ENCODE results near the gene CNTN4. TPM values are rescaled to one million over a fixed set of nuclear protein-coding genes. Genes with fewer than 3 reads are reported as not detected.

Gene CNTN4
- total and polyA plus RNA-seq, 2 of the 8 experiments (the other 6 are each of a cell fraction or from before 2014, with no cell fraction given): 0.41 to 2.2 TPM

- Histone ChIP-seq H3K4me3 (ENCODE audit: extremely low read depth in 1 of 4, insufficient read depth in 2 of 4, low read depth in 3 of 4, low read length in 4 of 4) (no peak overlapping the region), H2BK12ac (ENCODE audit: low read depth, low read length) (no peak overlapping the region), H4K5ac (ENCODE audit: insufficient read length, low read depth, low read length) (no peak overlapping the region), H3K79me2 (ENCODE audit: control insufficient read depth in 1 of 2, insufficient read depth in 2 of 2, low read length in 2 of 2) (no peaks in the 10 kb centered on the region), H3K4me1 (replicated peaks in 1 of 4; ENCODE audit: control insufficient read depth in 3 of 4, insufficient read depth in 4 of 4, low read length in 3 of 4) (no peaks in the 10 kb centered on the region), H4K91ac (replicated peaks; ENCODE audit: insufficient read length, low read length) (no peak overlapping the region), H3K14ac (ENCODE audit: insufficient read length) (no peak overlapping the region), H3K9me3 (ENCODE audit: insufficient read depth in 2 of 2, low read depth in 1 of 2, low read length in 1 of 2) (no peaks in the 10 kb centered on the region), H2AFZ (ENCODE audit: low read length) (no peak overlapping the region), H3K79me1 (ENCODE audit: low read depth, low read length) (no peaks in the 10 kb centered on the region), H3K9ac (replicated peaks in 1 of 4; ENCODE audit: extremely low read depth in 1 of 4, low read depth in 3 of 4, low read length in 3 of 4) (no peak overlapping the region), H3K23ac (ENCODE audit: insufficient read length) (no peak overlapping the region), H3K27ac (ENCODE audit: low read depth, low read length) (no peak overlapping the region), H3K56ac (replicated peaks; ENCODE audit: insufficient read length, low read depth, low read length) (no peak overlapping the region), H3K4ac (replicated peaks; ENCODE audit: insufficient read length, low read depth, low read length) (no peak overlapping the region), H4K8ac (ENCODE audit: extremely low read depth, insufficient read depth, low read length) (no peak overlapping the region), H4K20me1 (replicated peaks in 1 of 2; ENCODE audit: control insufficient read depth in 1 of 2, insufficient read depth in 2 of 2, low read length in 2 of 2) (no peaks in the 10 kb centered on the region), H3K18ac (ENCODE audit: extremely low read depth, low read length) (no peak overlapping the region), H3K4me2 (ENCODE audit: insufficient read depth in 1 of 2, low read depth in 2 of 2, low read length in 2 of 2) (no peak overlapping the region), H2BK15ac (ENCODE audit: low read length) (no peak overlapping the region), H2BK120ac (replicated peaks; ENCODE audit: low read depth, low read length) (no peak overlapping the region), H2AK5ac (ENCODE audit: low read depth, low read length) (no peak overlapping the region), H3K27me3 (replicated peaks in 1 of 4; ENCODE audit: control insufficient read depth in 3 of 4, extremely low read depth in 1 of 4, insufficient read depth in 3 of 4, low read length in 3 of 4) (no peaks in the 10 kb centered on the region), H3K36me3 (ENCODE audit: control insufficient read depth in 2 of 4, insufficient read depth in 4 of 4, low read length in 3 of 4) (no peaks in the 10 kb centered on the region), H3K23me2 (ENCODE audit: low read depth, low read length) (no peaks in the 10 kb centered on the region), H2BK20ac (ENCODE audit: low read length) (no peak overlapping the region), H2BK5ac (ENCODE audit: low read depth, low read length) (no peak overlapping the region)
- ChIA-PET CTCF (ENCODE audit: partially characterized antibody) (no interaction called here), POLR2A (ENCODE audit: partially characterized antibody) (no interaction called here)
- DNase-seq (ENCODE audit: low read depth in 1 of 2, low spot score in 2 of 2) (no peak), FAIRE-seq (no peak)
- WGBS, 2 experiments (ENCODE audit: extremely low coverage in 1 of 2, insufficient coverage in 1 of 2, insufficient read length in 1 of 2, insufficient replicate concordance in 2 of 2, low coverage in 1 of 2, low lambda C conversion rate in 2 of 2, missing lambda C conversion rate in 1 of 2): 91% methylated on average over 2 of the region's 2 CpGs; no CpG with 5 or more reads in 1 of the 2 experiments
- TF ChIP-seq MAX (IDR thresholded peaks at IDR 0.05) (no peak), TCF12 (IDR thresholded peaks at IDR 0.05; ENCODE audit: low read depth, low read length) (no peak), E2F6 (IDR thresholded peaks at IDR 0.05) (no peak), GABPA (IDR thresholded peaks at IDR 0.05; ENCODE audit: borderline replicate concordance, insufficient read depth, low read length) (no peak), FOSL1 (IDR thresholded peaks at IDR 0.05; ENCODE audit: insufficient read depth, low read depth, low read length) (no peak), CBX5 (IDR thresholded peaks at IDR 0.05; ENCODE audit: low read depth, low read length) (no peak), ASH2L (IDR thresholded peaks at IDR 0.05; ENCODE audit: low read length) (no peak), CHD2 (IDR thresholded peaks at IDR 0.05; ENCODE audit: low read length) (no peak), ATF2 (IDR thresholded peaks at IDR 0.05; ENCODE audit: low read length) (no peak), YY1 (IDR thresholded peaks at IDR 0.05; ENCODE audit: low read depth, low read length) (no peak)
Observed at GRCh38 chr3:2876362-2876761, 777.7 kb downstream of the CNTN4 start.
